DMS 273 (cell line): ENCODE measurements around the gene PLEKHM1.
"Not testable (repeated sequence)": the region's sequence is repeated elsewhere in the genome, so short reads cannot be mapped to it uniquely, and the experiment has no call there.

Experiments used
- DNase-seq: peaks from one replicate; lab custom pipeline; 2025; ENCODE audit not compliant: unreplicated experiment; lab: John Stamatoyannopoulos, UW

The PLEKHM1 gene

GRCh38 chr17:45461524-45462327 lies 28.8 kb downstream of the PLEKHM1 start:
- not testable (repeated sequence) for DNase-seq

DNA sequence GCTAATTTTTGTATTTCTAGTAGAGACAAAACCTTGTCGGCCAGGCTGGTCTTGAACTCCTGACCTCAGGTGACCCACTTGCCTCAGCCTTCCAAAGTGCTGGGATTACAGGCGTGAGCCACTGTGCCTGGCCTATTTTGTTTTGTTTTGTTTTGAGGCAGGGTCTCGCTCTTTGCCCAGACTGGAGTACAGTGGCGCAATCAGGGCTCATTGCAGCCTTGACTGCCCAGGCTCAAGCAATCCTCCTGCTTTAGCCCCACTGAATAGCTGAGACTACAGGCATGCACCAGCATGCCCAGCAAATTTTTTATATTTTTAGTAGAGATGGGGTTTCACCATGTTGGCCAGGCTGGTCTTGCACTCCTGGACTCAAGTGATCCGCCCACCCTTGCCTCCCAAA lies 30.1 kb downstream of the PLEKHM1 start:
- not testable (repeated sequence) for DNase-seq

DNA sequence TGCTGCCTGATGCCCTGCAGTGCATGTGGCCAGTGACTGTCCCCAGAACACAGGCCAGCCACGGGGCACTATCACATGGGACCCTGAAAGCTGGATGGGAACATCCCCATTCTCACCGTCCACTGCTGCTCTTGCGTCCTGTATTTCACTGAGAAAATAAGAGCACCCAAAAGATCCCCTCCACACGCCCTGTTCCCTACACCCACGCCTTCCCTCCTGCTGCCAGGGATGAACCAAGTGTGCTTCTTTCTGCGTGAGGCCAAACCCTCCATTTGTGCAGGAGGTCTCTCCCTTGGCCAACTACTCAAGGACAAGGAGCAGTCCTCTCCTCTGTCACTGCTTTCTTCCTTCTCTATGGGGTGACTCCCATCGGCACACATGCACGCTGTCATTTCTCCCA lies 36.2 kb downstream of the PLEKHM1 start:
- not testable (repeated sequence) for DNase-seq

- DNase-seq: not testable (repeated sequence)
Observed at GRCh38 chr17:45453731-45454130, 36.8 kb downstream of the PLEKHM1 start.

DNA sequence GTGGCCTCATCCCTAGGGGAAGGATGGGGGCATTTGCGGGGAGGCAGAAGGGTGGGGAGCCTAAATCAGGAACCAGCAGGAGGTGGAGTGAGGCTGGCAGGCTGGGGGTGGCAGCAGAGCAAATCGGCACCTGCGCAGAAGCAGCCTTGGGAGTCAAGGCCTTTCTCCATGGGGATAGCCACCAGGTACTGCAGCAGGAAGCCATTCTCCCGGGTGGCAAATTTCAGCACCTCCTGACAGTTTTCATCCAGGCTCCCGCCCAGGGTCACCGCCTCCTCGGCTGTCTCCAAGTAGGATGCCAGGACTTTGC lies 37.3 kb downstream of the PLEKHM1 start:
- DNase-seq: not testable (repeated sequence)

GRCh38 chr17:45452329-45453224 lies 37.9 kb downstream of the PLEKHM1 start:
- DNase-seq: not testable (repeated sequence)

- not testable (repeated sequence) for DNase-seq
Observed at GRCh38 chr17:45451660-45452059, 38.9 kb downstream of the PLEKHM1 start.

GRCh38 chr17:45451131-45451530 lies 39.4 kb downstream of the PLEKHM1 start:
- no peak for DNase-seq

GRCh38 chr17:45449708-45450329 lies 40.7 kb downstream of the PLEKHM1 start:
- not testable (repeated sequence) for DNase-seq

DNA sequence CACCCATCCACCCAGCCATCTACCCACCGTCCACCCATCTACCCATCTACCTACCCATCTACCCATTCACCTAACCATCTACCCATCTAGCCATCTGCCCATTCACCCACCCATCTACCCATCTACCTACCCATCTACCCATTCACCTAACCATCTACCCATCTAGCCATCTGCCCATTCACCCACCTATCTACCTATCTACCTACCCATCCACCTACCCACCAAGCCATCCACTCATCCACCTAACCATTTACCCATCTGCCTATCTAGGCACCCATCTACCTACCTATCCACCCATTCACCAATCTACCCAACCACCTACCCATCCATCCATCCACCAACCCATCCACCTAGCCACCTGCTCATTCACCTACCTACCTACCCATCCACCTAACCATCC lies 41.3 kb downstream of the PLEKHM1 start:
- DNase-seq: not testable (repeated sequence)

GRCh38 chr17:45448483-45448882 lies 42.0 kb downstream of the PLEKHM1 start:
- DNase-seq: not testable (repeated sequence)

- not testable (repeated sequence) for DNase-seq
Observed at GRCh38 chr17:45448066-45448465, 42.5 kb downstream of the PLEKHM1 start.

- not testable (repeated sequence) for DNase-seq
Observed at GRCh38 chr17:45447650-45448049, 42.9 kb downstream of the PLEKHM1 start.

DNA sequence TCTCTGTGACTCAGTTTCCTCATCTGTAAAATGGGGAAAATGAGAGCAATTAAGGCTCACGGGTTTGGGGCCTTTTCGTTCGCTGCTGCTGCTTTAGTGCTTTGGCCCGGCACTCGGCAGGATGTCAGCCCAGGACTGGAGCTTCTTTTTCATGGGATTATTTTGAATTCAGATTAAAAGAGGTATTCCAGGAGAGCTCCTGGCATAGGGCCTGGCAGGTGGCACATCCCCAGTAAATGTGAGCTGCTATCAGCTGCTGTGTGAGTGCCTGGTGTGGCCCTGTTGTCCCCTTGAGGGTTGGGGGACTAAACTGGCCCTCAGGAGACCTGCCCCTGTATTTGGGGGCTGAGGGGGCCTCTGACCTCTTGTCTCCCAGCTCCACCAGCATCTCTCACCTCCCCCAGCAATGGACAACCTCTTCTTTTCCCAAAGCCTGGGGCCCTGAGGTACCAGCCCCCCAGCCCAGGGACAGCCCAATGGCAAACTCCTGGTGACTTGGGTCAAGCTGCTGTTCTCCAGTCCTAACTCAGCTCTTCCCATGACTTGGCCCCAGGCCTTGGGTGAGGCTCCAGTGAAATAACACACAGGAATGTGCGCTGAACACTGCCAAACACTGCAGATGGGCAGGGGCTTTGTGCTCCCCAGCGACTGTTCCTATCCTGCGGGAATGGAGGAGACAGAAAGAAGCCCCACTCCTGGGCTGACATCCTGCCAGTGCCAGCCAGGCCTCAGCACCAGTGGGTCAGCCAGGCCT lies 43.5 kb downstream of the PLEKHM1 start:
- not testable (repeated sequence) for DNase-seq

- DNase-seq: not testable (repeated sequence)
Observed at GRCh38 chr17:45445901-45446743, 44.4 kb downstream of the PLEKHM1 start.

GRCh38 chr17:45444856-45445820 lies 45.4 kb downstream of the PLEKHM1 start:
- not testable (repeated sequence) for DNase-seq

DNA sequence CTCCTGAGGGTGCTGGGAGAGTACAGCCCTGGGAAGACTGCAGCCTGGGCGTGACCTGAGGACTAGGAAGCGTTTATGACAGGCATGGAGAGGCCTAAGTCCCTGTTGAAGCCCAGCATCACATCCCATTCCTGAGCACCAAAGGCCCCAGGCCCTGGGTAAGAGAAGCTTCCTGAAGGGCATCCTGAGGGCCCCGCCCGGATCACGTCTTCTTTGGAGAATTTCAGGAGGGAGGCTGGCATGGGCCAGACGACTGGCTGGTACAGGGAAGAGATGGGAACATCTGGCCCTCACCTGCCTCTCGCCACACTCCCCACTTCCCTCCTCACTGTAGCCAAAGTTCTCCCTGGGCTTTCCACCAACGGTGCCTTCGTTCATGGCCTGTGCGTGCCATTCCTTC lies 46.2 kb downstream of the PLEKHM1 start:
- not testable (repeated sequence) for DNase-seq

DNA sequence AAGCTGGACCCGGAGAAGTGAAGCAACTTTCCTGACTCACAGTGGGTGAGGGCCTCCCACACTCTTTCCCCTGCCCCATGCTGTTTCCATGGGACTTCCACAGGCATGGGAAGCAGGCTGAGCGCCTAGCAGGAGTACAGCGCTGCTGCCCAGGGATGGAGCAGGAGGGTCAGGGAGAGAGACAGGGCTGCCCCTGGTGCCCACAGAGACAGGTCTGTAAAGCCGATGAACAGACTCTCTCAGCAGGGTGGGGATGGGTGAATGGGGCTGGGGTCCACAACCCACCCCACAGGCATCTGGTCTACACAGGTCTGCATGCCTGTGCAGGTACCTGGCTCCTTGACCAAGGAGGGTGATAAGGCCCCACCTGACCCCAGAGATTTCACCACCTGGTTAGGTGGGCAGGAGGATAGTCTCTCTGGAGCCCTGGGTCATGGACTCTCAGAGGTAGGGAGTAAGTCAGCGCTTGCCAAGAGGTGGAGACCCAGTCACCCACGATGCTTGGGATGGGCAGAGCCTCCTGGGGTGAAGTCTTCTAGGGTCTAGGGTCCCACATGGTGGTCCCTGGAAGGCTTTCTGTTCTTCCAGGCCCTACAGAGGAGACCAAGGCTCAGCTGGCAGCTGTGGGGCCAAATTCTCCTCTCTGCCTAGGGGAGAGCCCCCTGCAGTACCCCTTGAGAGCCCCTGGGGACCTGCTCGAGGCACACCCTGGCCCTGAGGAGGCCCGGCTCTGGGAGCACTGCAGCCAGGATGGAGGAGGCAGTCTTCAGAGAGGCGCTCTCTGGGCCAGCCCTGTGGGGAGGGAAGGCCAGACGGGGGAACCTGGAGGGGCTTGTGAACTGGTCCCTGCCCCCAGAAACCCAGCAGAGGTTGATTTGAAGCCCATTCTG lies 46.9 kb downstream of the PLEKHM1 start:
- DNase-seq: not testable (repeated sequence)
